ENCODE measurements around the gene EIF2S1.
"Not testable (repeated sequence)": the region's sequence is repeated elsewhere in the genome, so short reads cannot be mapped to it uniquely, and the experiment has no call there.

EIF2S1 gene

DNA sequence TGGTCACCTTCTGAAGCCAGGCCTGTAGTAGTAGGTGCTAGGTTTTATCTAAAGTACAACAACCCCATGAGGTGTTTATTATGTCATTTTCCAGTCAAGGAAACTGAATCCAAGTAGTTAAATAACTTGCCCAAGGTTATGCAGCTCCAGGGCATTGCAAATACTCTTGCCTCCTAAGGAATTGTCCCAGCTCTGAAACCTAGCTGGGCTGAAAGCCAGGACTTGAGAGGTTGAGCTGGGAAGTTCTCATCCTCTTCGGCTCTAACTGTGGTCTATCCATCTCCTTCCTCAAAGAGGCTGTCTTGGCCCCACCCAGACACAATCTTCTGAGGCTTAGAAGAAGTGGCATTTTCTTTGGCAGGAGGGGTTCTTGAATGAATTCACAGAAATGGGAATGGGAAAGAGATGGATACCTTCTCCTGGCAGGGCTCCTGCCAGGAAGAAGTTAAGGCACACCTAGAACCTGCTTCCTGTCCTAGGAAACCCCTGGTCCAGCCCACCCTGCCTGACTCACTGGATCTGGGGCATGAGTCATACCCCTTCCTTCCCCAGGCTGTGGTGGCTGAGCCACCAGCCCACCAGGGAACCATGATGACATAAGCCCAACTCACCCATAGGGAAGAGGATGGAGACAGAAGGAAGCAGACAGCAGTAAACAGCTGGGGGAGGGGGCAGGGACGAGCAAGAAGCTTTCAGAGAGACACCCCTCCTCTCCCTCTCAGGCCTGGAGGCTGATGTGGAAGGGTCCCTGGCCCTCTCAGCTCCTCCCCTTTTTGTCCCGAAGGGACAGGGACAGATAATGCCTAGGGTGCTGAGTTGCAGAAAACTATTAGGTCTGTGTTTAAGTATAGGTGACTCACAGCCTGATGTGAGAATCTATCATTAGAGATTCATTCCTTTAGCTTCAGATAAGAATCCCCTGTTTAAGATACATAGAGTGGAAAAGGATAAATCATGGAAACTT, 54.0 kb downstream of the EIF2S1 start:
- DNase-seq = peak; percentile 94

- DNase-seq = not testable (repeated sequence)
Measured at GRCh38 chr14:67415610-67416009, 55.5 kb downstream of the EIF2S1 start.

GRCh38 chr14:67416085-67416484, 56.0 kb downstream of the EIF2S1 start:
- no peak for DNase-seq

DNA sequence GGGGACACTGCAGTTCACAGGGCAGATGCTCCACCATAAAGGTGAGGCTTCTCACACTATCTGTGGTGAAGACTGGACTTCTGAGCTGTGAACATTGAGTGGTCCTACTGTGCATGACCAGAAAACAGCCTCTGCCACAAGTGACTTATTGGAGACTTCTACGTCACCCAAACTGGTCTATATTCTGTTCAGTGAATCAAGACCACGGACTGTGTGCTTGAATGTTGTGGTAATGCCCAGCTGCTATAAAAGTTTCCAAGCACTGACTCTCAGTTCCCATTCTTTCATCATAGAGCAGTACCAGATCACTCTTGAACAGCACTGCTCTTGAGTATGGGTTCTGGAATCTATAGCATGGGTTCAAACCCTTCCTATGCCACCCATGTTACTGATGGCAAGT, 56.7 kb downstream of the EIF2S1 start:
- no peak for DNase-seq

DNA sequence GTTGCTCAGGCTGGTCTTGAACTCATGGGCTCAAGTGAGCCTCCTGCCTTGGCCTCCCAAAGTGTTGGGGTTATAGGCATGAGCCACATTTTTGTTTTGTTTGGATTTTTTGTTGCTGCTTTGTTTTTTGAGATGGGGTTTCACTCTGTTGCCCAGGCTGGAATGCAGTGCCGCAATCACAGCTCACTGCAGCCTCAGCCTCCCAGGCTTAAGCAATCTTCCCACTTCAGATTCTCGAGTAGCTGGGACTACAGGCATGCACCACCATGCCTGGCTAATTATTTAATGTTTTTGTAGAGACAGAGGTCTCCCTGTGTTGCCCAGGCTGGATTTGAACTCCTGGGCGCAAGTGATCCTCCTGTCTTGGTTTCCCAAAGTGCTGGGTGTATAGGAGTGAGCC, 57.5 kb downstream of the EIF2S1 start:
- DNase-seq = no peak

DNA sequence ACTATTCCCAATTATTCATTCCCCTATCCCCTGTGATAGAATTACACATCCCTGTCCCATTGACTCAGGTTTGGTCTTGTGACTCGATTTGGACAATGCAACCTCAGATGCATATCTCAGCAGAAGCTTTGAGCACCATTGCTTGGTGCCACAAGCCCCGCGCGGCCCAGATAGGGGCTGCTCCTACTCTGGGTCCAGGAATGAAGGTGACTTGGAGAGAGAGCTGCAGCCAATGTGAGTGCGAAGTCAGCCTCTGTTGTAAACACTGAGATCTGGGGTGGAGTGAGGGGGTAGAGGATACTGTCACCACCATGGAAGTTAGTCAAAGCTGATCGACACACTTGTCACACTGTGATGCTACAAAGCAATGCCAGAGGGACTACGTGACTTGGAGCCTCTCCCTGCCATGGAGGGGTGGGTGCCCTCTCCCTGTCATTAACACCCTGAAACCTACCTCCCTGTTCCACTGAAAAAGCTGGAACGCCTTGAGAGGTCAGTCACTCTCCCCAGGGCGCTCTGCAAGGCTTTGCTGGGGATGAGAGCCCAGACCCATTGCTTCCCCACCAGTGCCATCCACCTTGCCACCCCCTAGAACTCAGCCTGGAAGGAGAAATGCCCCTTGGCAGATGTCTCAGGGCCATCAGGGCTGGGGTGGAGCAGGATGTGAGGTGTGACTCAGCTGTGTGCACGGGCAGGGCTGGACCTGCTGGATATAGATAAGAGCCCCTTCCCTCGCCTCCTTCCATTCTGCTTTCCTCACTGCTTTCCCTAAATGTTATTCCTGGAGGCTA, 58.5 kb downstream of the EIF2S1 start:
- DNase-seq = peak; percentile 34

GRCh38 chr14:67420102-67420739, 60.1 kb downstream of the EIF2S1 start:
- no peak for DNase-seq

DNA sequence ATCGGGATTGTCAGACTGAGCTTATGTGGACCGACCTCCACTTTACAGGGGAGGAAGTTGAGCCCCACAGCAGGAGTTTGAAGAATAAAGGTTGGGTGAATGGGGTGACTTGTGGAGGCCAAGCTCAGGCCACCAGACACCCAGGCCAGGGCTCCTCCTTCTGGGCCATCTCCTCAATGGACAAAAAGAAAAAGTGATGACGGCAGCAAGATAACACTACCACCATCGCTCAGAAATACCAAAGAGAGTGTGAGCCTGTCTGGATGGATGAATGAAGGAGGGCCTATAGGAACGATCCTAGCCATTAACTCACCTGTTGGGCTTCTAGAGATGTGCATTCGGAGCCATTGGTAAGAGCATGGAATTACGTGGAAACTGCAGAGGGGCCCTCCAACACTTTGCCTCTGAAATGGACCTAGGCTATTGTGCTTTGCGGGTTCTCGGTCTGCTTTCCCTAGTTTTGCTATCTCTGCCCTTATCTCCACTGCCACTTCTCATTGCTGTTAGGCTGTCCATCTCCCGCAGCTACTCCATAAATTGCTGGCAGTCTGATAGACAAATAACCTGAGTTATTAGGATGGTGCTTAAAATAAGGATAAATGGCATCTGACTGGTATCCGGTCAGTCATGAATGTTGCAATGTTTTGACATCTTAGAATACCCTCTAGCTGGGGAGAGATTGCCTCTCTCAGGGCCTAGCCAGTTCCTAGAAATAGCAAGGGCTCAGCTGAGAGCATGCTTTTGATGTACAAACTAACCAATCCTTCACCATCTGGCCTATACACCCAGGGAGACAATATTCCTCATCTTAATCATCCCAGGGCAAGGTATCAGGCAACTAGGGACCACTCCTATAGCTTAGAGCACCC, 61.5 kb downstream of the EIF2S1 start:
- DNase-seq = no peak

GRCh38 chr14:67423424-67423823, 63.3 kb downstream of the EIF2S1 start:
- DNase-seq = no peak

- DNase-seq = no peak
Measured at GRCh38 chr14:67424539-67424938, 64.4 kb downstream of the EIF2S1 start.

DNA sequence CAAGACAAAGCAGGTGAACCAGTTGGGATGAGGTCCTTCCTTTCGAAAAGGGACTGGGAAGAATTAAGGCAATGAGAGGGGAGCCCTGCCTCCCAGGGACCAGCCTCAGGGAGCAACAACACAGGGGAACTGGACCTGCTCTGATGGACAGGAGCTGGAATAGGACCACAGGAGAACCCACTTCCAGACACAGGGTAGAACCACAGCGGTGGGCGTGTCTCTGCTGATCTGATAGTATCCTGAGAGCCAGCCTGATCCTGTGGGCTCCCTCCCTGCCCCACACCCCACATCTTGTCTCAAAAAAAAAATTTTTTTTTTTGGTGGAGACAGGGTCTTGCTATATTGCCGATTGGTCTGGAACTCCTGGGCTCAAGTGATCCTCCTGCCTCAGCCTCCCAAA, 65.5 kb downstream of the EIF2S1 start:
- DNase-seq = no peak

GRCh38 chr14:67426161-67426560, 66.0 kb downstream of the EIF2S1 start:
- no peak for DNase-seq

DNA sequence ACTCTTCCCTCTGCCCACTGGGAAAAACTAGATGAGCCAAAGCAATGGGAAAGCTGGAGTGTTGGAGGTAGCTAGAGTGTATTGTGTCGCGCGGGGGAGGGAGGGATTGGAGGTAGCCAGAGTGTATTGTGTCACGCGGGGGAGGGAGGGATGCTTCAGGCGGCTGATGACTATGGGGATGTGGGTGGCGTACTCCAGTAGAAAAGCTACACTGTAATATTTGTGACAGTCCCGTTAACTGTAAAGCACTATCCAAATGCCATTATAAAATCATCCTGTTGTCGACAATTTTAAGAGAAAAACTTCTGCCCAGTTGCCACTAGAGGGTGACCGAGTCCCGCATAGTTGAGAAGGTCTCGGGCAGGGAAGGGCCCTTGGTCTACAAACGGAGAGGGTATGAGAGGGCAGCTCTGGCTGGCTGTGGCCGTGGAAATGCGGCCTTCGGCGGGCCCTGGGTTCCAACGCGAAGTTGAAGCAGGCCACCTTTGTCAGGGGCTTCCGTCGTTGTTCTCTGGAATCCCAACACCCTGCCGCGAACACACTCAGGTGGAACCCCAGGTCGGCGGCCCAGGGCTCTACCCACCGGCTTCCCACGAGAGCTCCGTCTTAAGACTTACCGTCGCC, 67.0 kb downstream of the EIF2S1 start:
- peak; percentile 86 for DNase-seq

GRCh38 chr14:67428501-67429031, 68.4 kb downstream of the EIF2S1 start:
- DNase-seq = peak; percentile 67

- peak; percentile 39 for DNase-seq
Measured at GRCh38 chr14:67429510-67430205, 69.5 kb downstream of the EIF2S1 start.

- no peak for DNase-seq
Measured at GRCh38 chr14:67432050-67432564, 72.0 kb downstream of the EIF2S1 start.

- DNase-seq = no peak
Measured at GRCh38 chr14:67435603-67436002, 75.5 kb downstream of the EIF2S1 start.

Data from EL (cell line).